Activated CD4-positive, alpha-beta memory T cell treated with anti-CD3 and anti-CD28 coated beads for 36 hours (primary cell): ENCODE measurements around the gene SEL1L2. TPM values are rescaled to one million over a fixed set of nuclear protein-coding genes. Genes with fewer than 3 reads are reported as not detected.

Source experiments
- CTCF ChIA-PET: fragments of 350-600 bp; sonication (Branson Sonifier 250); formaldehyde crosslinking; loops from one replicate; lab custom pipeline; 2021; ENCODE audit warnings: antibody characterized with exemption, inconsistent platforms; lab: Charles Lee
- POLR2A ChIA-PET: fragments of 350-600 bp; sonication (Branson Sonifier 250); formaldehyde crosslinking; loops from one replicate; lab custom pipeline; 2021; ENCODE audit warnings: antibody characterized with exemption; lab: Charles Lee
- DNase-seq: peaks from one replicate; pipeline ENCODE4 v3.0.0-alpha.2; 2020
- H3K27ac Mint-ChIP-seq: one replicate; pipeline ENCODE4 v1.8.0; 2021; ENCODE audit warnings: mixed read lengths
- H3K27me3 Mint-ChIP-seq: one replicate; pipeline ENCODE4 v1.8.0; 2021; ENCODE audit warnings: mixed read lengths
- H3K36me3 Mint-ChIP-seq: one replicate; pipeline ENCODE4 v1.8.0; 2021; ENCODE audit warnings: mixed read lengths
- H3K4me1 Mint-ChIP-seq: one replicate; pipeline ENCODE4 v1.8.0; 2021; ENCODE audit warnings: low read depth, mixed read lengths
- H3K4me3 Mint-ChIP-seq: one replicate; pipeline ENCODE4 v1.8.0; 2021; ENCODE audit warnings: mild to moderate bottlenecking, mixed read lengths
- H3K9me3 Mint-ChIP-seq: one replicate; pipeline ENCODE4 v1.8.0; 2021; ENCODE audit warnings: mixed read lengths
- intact Hi-C: fragments of 100-400 bp; cut with micrococcal nuclease; formaldehyde crosslinking; loops from one replicate; pipeline ENCODE4 v1.15.1; 2023
- total RNA-seq, 2 experiments: library from RNA; stranded (reverse); gene quantifications; one replicate each; pipeline ENCODE4 v1.2.3, GENCODE V29; 2021

The SEL1L2 gene
- total RNA-seq, 2 experiments from 2014 or later, result not detected

DNA sequence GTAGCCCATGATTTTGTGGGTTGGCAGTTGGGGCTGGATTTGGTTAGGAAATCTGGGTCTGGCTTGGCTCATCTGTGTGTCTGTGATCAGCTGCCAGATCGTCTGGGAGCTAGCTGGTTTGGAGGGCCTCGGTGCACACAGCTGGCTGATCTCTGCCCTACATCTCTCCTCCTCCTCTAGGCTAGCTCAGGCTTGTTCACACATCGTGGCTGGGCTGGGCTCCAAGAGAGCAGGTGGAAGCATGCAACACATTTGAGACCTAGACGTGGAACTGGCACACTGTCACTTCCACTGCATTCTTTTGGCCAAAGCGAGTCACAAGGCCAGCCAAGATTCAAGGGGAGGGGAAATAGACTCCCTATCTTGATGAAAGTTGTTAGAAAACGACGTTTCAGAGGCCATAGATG lies 189.7 kb downstream of the SEL1L2 start:
- no peak overlapping the region for H3K4me3 Mint-ChIP-seq
- DNase-seq, result no peak
- no peaks in the 10 kb centered on the region for H3K9me3 Mint-ChIP-seq
- intact Hi-C loops, result no loop called here
- ChIA-PET POLR2A (no interaction called here), CTCF (interaction anchor here (0.6 to 0.9 kb wide), 3 partner anchors 8 to 29 kb away, joined by 3 read pairs; no protein-coding TSS in a partner anchor)
- H3K27me3 Mint-ChIP-seq, result no peaks in the 10 kb centered on the region
- peaks cover 37% of the 10 kb centered on the region for H3K36me3 Mint-ChIP-seq
- no peak overlapping the region for H3K27ac Mint-ChIP-seq
- no peaks in the 10 kb centered on the region for H3K4me1 Mint-ChIP-seq

DNA sequence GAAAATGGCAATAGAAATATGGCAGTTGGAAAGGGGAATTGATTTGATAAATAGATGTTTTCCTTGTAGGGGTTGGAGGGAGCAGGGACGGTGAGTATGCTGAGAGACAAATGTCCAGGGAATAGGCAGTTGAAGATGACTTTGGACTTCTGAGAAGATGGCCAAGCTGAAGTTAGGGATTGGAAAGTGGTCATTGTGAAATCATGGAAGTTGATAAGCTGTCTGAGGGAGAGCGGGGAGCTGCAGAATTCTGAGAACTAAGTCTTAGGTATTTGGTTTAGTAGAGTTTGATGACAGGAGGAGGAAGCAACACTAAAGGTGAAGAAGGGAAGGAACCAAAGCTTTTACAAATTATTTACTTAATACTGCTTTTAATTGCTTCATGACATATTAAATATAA lies 190.4 kb downstream of the SEL1L2 start:
- H3K27me3 Mint-ChIP-seq, result no peaks in the 10 kb centered on the region
- H3K27ac Mint-ChIP-seq, result peak overlapping the region; percentile 3
- ChIA-PET POLR2A (no interaction called here), CTCF (interaction anchor here (0.6 to 2.2 kb wide), 4 partner anchors 9 to 19 kb away, joined by 3 to 6 read pairs (median 4); no protein-coding TSS in a partner anchor)
- H3K9me3 Mint-ChIP-seq, result no peaks in the 10 kb centered on the region
- intact Hi-C loops, result no loop called here
- no peak overlapping the region for H3K4me3 Mint-ChIP-seq
- DNase-seq, result no peak
- H3K36me3 Mint-ChIP-seq, result peaks cover 36% of the 10 kb centered on the region
- no peaks in the 10 kb centered on the region for H3K4me1 Mint-ChIP-seq

Other genes starting within 250 kb of the SEL1L2 start
- gene ESF1, start 205.7 kb downstream of the SEL1L2 start, total RNA-seq, result 10 to 100 TPM; 17.3 to 17.9 TPM
- 10 to 100 TPM; 23.8 to 28.3 TPM for gene NDUFAF5, start 205.6 kb downstream of the SEL1L2 start, total RNA-seq
- gene MACROD2, start 4.9 kb upstream of the SEL1L2 start, total RNA-seq, result not detected